Fibroblast of mammary gland (primary cell): ENCODE results near the gene CLSTN1.

Source experiments
- DNase-seq: peaks from one replicate; pipeline ENCODE4 v3.0.0-alpha.2; 2010; ENCODE audit warnings: low read depth
- H3K4me3 ChIP-seq: 2 replicates; pipeline ENCODE4 v1.5.1; 2011; ENCODE audit warnings: low read depth, mild to moderate bottlenecking, low read length, moderate library complexity; ENCODE audit not compliant: control insufficient read depth
- TF ChIP-seq, protein P1 (sequence below): conservative IDR thresholded peaks from 2 replicates; pipeline ENCODE4 v1.5.1; 2011; ENCODE audit warnings: low read depth, low read length, inconsistent platforms; ENCODE audit not compliant: control insufficient read depth, insufficient read depth

Gene CLSTN1

GRCh38 chr1:9846611-9847171 lies 22.9 kb upstream of the CLSTN1 start:
- TF ChIP-seq, protein P1, sequence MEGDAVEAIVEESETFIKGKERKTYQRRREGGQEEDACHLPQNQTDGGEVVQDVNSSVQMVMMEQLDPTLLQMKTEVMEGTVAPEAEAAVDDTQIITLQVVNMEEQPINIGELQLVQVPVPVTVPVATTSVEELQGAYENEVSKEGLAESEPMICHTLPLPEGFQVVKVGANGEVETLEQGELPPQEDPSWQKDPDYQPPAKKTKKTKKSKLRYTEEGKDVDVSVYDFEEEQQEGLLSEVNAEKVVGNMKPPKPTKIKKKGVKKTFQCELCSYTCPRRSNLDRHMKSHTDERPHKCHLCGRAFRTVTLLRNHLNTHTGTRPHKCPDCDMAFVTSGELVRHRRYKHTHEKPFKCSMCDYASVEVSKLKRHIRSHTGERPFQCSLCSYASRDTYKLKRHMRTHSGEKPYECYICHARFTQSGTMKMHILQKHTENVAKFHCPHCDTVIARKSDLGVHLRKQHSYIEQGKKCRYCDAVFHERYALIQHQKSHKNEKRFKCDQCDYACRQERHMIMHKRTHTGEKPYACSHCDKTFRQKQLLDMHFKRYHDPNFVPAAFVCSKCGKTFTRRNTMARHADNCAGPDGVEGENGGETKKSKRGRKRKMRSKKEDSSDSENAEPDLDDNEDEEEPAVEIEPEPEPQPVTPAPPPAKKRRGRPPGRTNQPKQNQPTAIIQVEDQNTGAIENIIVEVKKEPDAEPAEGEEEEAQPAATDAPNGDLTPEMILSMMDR, result no peak
- no peak for DNase-seq
- no peak overlapping the region for H3K4me3 ChIP-seq

DNA sequence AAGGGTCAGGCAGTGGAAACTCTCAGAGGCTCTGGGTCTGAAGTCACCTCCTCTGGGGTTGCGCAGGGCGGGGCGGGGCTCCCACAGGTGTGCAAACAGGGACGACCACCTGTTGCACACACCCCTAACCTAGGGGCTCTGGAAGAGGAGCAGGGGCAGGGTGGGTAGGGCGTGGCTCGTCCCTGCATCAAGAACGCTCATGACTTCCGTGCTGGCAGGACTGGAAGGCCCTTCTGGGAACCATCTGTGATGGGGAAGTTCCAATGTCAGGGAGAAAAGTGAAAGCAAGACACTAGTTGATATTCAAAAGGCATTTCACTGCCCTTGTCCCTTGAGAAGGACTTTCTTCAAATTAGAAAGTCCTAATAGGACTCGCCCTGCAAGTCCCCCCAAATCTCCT lies 22.1 kb upstream of the CLSTN1 start:
- no peak overlapping the region for H3K4me3 ChIP-seq
- no peak for DNase-seq
- TF ChIP-seq, protein P1, result no peak

- TF ChIP-seq, protein P1, result no peak
- DNase-seq, result no peak
- no peak overlapping the region for H3K4me3 ChIP-seq
Measured at GRCh38 chr1:9844756-9845155, 21.0 kb upstream of the CLSTN1 start.

GRCh38 chr1:9844106-9844505 lies 20.3 kb upstream of the CLSTN1 start:
- no peak overlapping the region for H3K4me3 ChIP-seq
- TF ChIP-seq, protein P1, result no peak
- peak; percentile 35 for DNase-seq

GRCh38 chr1:9843576-9843945 lies 19.8 kb upstream of the CLSTN1 start:
- no peak for DNase-seq
- TF ChIP-seq, protein P1, result no peak
- no peak overlapping the region for H3K4me3 ChIP-seq

- H3K4me3 ChIP-seq, result no peak overlapping the region
- no peak for DNase-seq
- TF ChIP-seq, protein P1, result no peak
Measured at GRCh38 chr1:9842781-9843575, 19.2 kb upstream of the CLSTN1 start.
